OCI-LY7 (cell line): ENCODE results near the gene GALNT17.

Experiments used
- EZH2phosphoT487 ChIP-seq: fragments of 200-600 bp; sonication (generic); IDR thresholded peaks from 2 replicates; pipeline ENCODE4 v1.6.1; 2018; ENCODE audit warnings: low read depth, borderline replicate concordance, mild to moderate bottlenecking, mixed run types, antibody characterized with exemption, low read length, moderate library complexity, mixed read lengths
- TF ChIP-seq, protein P1 (sequence below): fragments of 200-600 bp; sonication (generic); conservative IDR thresholded peaks from 2 replicates; pipeline ENCODE4 v1.5.1; 2014; ENCODE audit warnings: mild to moderate bottlenecking, antibody characterized with exemption, low read length, moderate library complexity, mixed read lengths

DNA sequence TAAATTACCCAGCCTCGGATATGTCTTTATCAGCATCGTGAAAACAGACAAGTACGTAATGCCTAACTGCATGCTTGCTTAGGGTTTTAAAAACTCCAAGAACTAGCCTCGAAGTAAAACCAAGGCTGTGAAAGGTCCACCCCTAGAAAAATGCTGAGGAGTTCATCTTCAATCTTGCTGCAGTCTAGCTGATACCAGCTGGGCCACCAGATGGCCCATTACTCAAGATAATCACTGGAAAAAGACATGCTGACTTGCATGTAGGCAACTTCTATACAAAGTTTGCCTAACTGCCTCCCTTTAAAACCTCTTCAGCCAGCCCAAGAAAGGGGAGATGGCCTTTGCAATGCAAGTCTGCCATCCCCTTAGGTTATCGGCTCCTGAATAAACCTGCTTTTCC lies 614.1 kb downstream of the GALNT17 start:
- TF ChIP-seq, protein P1, sequence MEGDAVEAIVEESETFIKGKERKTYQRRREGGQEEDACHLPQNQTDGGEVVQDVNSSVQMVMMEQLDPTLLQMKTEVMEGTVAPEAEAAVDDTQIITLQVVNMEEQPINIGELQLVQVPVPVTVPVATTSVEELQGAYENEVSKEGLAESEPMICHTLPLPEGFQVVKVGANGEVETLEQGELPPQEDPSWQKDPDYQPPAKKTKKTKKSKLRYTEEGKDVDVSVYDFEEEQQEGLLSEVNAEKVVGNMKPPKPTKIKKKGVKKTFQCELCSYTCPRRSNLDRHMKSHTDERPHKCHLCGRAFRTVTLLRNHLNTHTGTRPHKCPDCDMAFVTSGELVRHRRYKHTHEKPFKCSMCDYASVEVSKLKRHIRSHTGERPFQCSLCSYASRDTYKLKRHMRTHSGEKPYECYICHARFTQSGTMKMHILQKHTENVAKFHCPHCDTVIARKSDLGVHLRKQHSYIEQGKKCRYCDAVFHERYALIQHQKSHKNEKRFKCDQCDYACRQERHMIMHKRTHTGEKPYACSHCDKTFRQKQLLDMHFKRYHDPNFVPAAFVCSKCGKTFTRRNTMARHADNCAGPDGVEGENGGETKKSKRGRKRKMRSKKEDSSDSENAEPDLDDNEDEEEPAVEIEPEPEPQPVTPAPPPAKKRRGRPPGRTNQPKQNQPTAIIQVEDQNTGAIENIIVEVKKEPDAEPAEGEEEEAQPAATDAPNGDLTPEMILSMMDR: no peak
- no peak for TF ChIP-seq EZH2phosphoT487
